ENCODE results near the gene CTBP1.

Gene CTBP1

DNA sequence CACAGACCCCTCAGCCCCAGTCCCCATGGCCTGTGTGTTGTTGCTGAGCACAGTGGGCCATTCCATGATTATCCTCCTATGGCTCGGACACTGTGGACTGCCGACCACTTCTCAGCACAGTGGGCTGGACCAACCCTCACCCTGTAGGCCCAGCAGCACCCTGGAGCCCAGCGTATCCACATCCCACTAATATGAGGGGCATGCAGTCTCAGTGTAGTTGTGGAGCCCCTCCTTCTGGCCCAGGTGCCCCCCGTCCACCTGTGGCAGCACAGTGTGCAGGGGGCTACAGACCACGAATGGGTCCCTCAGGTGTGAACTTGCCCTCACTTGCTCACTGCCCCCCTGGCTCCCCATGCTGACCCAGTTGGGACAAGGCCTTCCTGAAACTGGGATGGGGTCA lies 84.5 kb downstream of the CTBP1 start:
- peaks cover 21% of the 10 kb centered on the region for H3K4me1 ChIP-seq (ENCODE audit: control insufficient read depth, insufficient read depth, low read length)
- peaks cover 17% of the 10 kb centered on the region for H3K27me3 ChIP-seq (ENCODE audit: control insufficient read depth, insufficient read depth, low read length)
- no peak overlapping the region for H3K9ac ChIP-seq (ENCODE audit: low read length)
- no peak overlapping the region for H3K4me3 ChIP-seq (ENCODE audit: low read length)
- H3K36me3 ChIP-seq (ENCODE audit: control insufficient read depth, insufficient read depth, low read length), result no peaks in the 10 kb centered on the region
- no peaks in the 10 kb centered on the region for H3K9me3 ChIP-seq (ENCODE audit: control insufficient read depth, low read length)

GRCh38 chr4:1164040-1164439 lies 84.9 kb downstream of the CTBP1 start:
- no peaks in the 10 kb centered on the region for H3K9me3 ChIP-seq (ENCODE audit: control insufficient read depth, low read length)
- H3K9ac ChIP-seq (ENCODE audit: low read length), result no peak overlapping the region
- H3K4me1 ChIP-seq (ENCODE audit: control insufficient read depth, insufficient read depth, low read length), result peaks cover 21% of the 10 kb centered on the region
- peaks cover 15% of the 10 kb centered on the region for H3K27me3 ChIP-seq (ENCODE audit: control insufficient read depth, insufficient read depth, low read length)
- no peaks in the 10 kb centered on the region for H3K36me3 ChIP-seq (ENCODE audit: control insufficient read depth, insufficient read depth, low read length)
- H3K4me3 ChIP-seq (ENCODE audit: low read length), result no peak overlapping the region

All from mucosa of stomach (tissue), 1 donor.